Immature natural killer cell (primary cell): ENCODE data around the gene CKS2. TPM values are rescaled to one million over a fixed set of nuclear protein-coding genes. Genes with fewer than 3 reads are reported as not detected.
"Not testable (repeated sequence)": the region's sequence is repeated elsewhere in the genome, so short reads cannot be mapped to it uniquely, and the experiment has no call there.

Experiments
- DNase-seq, 3 donors: peaks; one replicate each; pipeline ENCODE4 v3.0.0; 2022; ENCODE audit warnings: mixed read lengths in 1 of 3
- H3K27ac Mint-ChIP-seq, 6 donors: one replicate each; pipeline ENCODE4 v1.8.0; 2020; ENCODE audit warnings: mixed read lengths in 6 of 6, mild to moderate bottlenecking in 5 of 6, inconsistent platforms in 4 of 6, moderate library complexity in 3 of 6
- H3K27me3 Mint-ChIP-seq, 3 donors: one replicate each; pipeline ENCODE4 v1.8.0; 2020 to 2021; ENCODE audit warnings: low read depth in 3 of 3, mild to moderate bottlenecking in 3 of 3, mixed read lengths in 3 of 3, moderate library complexity in 3 of 3, inconsistent platforms in 1 of 3
- H3K36me3 Mint-ChIP-seq, 3 donors: one replicate each; pipeline ENCODE4 v1.8.0; 2020; ENCODE audit warnings: mixed read lengths in 3 of 3, inconsistent platforms in 2 of 3, mild to moderate bottlenecking in 2 of 3
- H3K4me1 Mint-ChIP-seq, 2 donors: one replicate each; pipeline ENCODE4 v1.8.0; 2020; ENCODE audit warnings: inconsistent platforms in 2 of 2, mild to moderate bottlenecking in 2 of 2, mixed read lengths in 2 of 2, moderate library complexity in 1 of 2
- H3K4me3 Mint-ChIP-seq, 5 donors: one replicate each; pipeline ENCODE4 v1.8.0; 2020; ENCODE audit warnings: mild to moderate bottlenecking in 5 of 5, mixed read lengths in 5 of 5, inconsistent platforms in 3 of 5, moderate library complexity in 3 of 5
- H3K9me3 Mint-ChIP-seq, 6 donors: one replicate each; pipeline ENCODE4 v1.8.0; 2020; ENCODE audit warnings: mild to moderate bottlenecking in 6 of 6, mixed read lengths in 6 of 6, inconsistent platforms in 4 of 6, moderate library complexity in 3 of 6
- polyA plus RNA-seq, 3 donors: library from polyadenylated mRNA; unstranded; fragments of 300-500 nt; fragmentation: Illumina TruSeq; gene quantifications; one replicate each; pipeline ENCODE4 v1.2.3, GENCODE V29; 2021

Gene CKS2
- polyA plus RNA-seq, 3 donors from 2014 or later, result 34.4 to 48.9 (median 45.9) TPM

GRCh38 chr9:89293014-89293413 lies 18.0 kb upstream of the CKS2 start:
- DNase-seq, result no peak
- Mint-ChIP-seq H3K36me3 (peaks cover 0 to 11% (median 4%) of the 10 kb centered on the region in 3 donors), H3K27me3 (peaks cover 0 to 5% (median 4%) of the 10 kb centered on the region in 3 donors), H3K27ac (no peak overlapping the region), H3K4me3 (no peak overlapping the region), H3K9me3 (peaks cover 0 to 9% (median 0%) of the 10 kb centered on the region in 6 donors), H3K4me1 (no peaks in the 10 kb centered on the region)

GRCh38 chr9:89295400-89295799 lies 15.6 kb upstream of the CKS2 start:
- H3K36me3 Mint-ChIP-seq, result peaks cover 0 to 6% (median 4%) of the 10 kb centered on the region in 3 donors
- H3K4me3 Mint-ChIP-seq, result no peak overlapping the region
- no peaks in the 10 kb centered on the region for H3K4me1 Mint-ChIP-seq
- peaks cover 0 to 5% (median 4%) of the 10 kb centered on the region in 3 donors for H3K27me3 Mint-ChIP-seq
- peaks cover 0 to 9% (median 0%) of the 10 kb centered on the region in 6 donors for H3K9me3 Mint-ChIP-seq
- DNase-seq, result no peak
- no peak overlapping the region for H3K27ac Mint-ChIP-seq

- not testable (repeated sequence) for H3K27ac Mint-ChIP-seq, H3K4me3 Mint-ChIP-seq, DNase-seq, H3K4me1 Mint-ChIP-seq, H3K9me3 Mint-ChIP-seq, H3K36me3 Mint-ChIP-seq, H3K27me3 Mint-ChIP-seq
Observed at GRCh38 chr9:89301996-89302395, 9.0 kb upstream of the CKS2 start.

- no peak for DNase-seq
- peaks cover under 1 to 7% of the 10 kb centered on the region in 2 donors for H3K4me1 Mint-ChIP-seq
- H3K36me3 Mint-ChIP-seq, result peaks cover 0 to 9% (median 6%) of the 10 kb centered on the region in 3 donors
- peaks cover 0 to 2% (median 0%) of the 10 kb centered on the region in 3 donors for H3K27me3 Mint-ChIP-seq
- H3K27ac Mint-ChIP-seq, result no peak overlapping the region
- no peaks in the 10 kb centered on the region for H3K9me3 Mint-ChIP-seq
- no peak overlapping the region for H3K4me3 Mint-ChIP-seq
Observed at GRCh38 chr9:89304020-89304833, 6.8 kb upstream of the CKS2 start.

- no peak for DNase-seq
- Mint-ChIP-seq H3K4me1 (peaks cover 6 to 12% of the 10 kb centered on the region in 2 donors), H3K27me3 (peaks cover 0 to 2% (median 1%) of the 10 kb centered on the region in 3 donors), H3K36me3 (peaks cover 0 to 9% (median 6%) of the 10 kb centered on the region in 3 donors), H3K9me3 (no peaks in the 10 kb centered on the region), H3K27ac (no peak overlapping the region), H3K4me3 (no peak overlapping the region)
Observed at GRCh38 chr9:89304834-89305188, 6.2 kb upstream of the CKS2 start.

- Mint-ChIP-seq H3K27me3 (peaks cover 6 to 10% (median 8%) of the 10 kb centered on the region in 3 donors), H3K4me3 (no peak overlapping the region), H3K9me3 (no peaks in the 10 kb centered on the region), H3K36me3 (peaks cover 0 to 9% (median 6%) of the 10 kb centered on the region in 3 donors), H3K4me1 (peaks cover 17 to 20% of the 10 kb centered on the region in 2 donors), H3K27ac (no peak overlapping the region)
- DNase-seq, result no peak
Observed at GRCh38 chr9:89305868-89306267, 5.1 kb upstream of the CKS2 start.

- H3K9me3 Mint-ChIP-seq, result no peaks in the 10 kb centered on the region
- H3K4me1 Mint-ChIP-seq, result peaks cover 34 to 44% of the 10 kb centered on the region in 2 donors
- no peak for DNase-seq
- peaks cover 10 to 15% (median 13%) of the 10 kb centered on the region in 3 donors for H3K27me3 Mint-ChIP-seq
- peaks cover 0 to 9% (median 6%) of the 10 kb centered on the region in 3 donors for H3K36me3 Mint-ChIP-seq
- peak overlapping the region; percentile 98 to 100 (median 99) for H3K27ac Mint-ChIP-seq
- peak overlapping the region; percentile 83 to 98 (median 94) for H3K4me3 Mint-ChIP-seq
Observed at GRCh38 chr9:89309166-89309565, 1.8 kb upstream of the CKS2 start.

GRCh38 chr9:89309608-89310474 lies 1.2 kb upstream of the CKS2 start:
- H3K4me3 Mint-ChIP-seq, result peak overlapping the region; percentile 83 to 98 (median 94)
- peak overlapping the region; percentile 98 to 100 (median 99) for H3K27ac Mint-ChIP-seq
- H3K4me1 Mint-ChIP-seq, result peaks cover 34 to 50% of the 10 kb centered on the region in 2 donors
- no peaks in the 10 kb centered on the region for H3K9me3 Mint-ChIP-seq
- no peak for DNase-seq
- H3K36me3 Mint-ChIP-seq, result peaks cover 0 to 9% (median 6%) of the 10 kb centered on the region in 3 donors
- H3K27me3 Mint-ChIP-seq, result peaks cover 10 to 15% (median 13%) of the 10 kb centered on the region in 3 donors

GRCh38 chr9:89311346-89312221 lies 589 bp downstream of the CKS2 start:
- no peak for DNase-seq

GRCh38 chr9:89312222-89312571 lies 1.2 kb downstream of the CKS2 start:
- peak overlapping the region; percentile 57 to 98 (median 69) for H3K27ac Mint-ChIP-seq
- H3K4me3 Mint-ChIP-seq, result peak overlapping the region; percentile 70 to 94 (median 80)
- H3K9me3 Mint-ChIP-seq, result no peaks in the 10 kb centered on the region
- peaks cover 10 to 16% (median 15%) of the 10 kb centered on the region in 3 donors for H3K27me3 Mint-ChIP-seq
- H3K36me3 Mint-ChIP-seq, result no peaks in the 10 kb centered on the region
- DNase-seq, result no peak
- peaks cover 35 to 59% of the 10 kb centered on the region in 2 donors for H3K4me1 Mint-ChIP-seq

More at GRCh38 chr9:89311346-89312221, 589 bp downstream of the CKS2 start:
- peak overlapping the region; percentile 83 to 98 (median 94) for H3K4me3 Mint-ChIP-seq
- H3K27me3 Mint-ChIP-seq, result peaks cover 10 to 15% (median 13%) of the 10 kb centered on the region in 3 donors
- peaks cover 34 to 53% of the 10 kb centered on the region in 2 donors for H3K4me1 Mint-ChIP-seq
- no peaks in the 10 kb centered on the region for H3K9me3 Mint-ChIP-seq
- peaks cover 0 to 4% (median 4%) of the 10 kb centered on the region in 3 donors for H3K36me3 Mint-ChIP-seq
- peak overlapping the region; percentile 98 to 100 (median 99) for H3K27ac Mint-ChIP-seq

- no peaks in the 10 kb centered on the region for H3K36me3 Mint-ChIP-seq
- no peaks in the 10 kb centered on the region for H3K9me3 Mint-ChIP-seq
- H3K4me3 Mint-ChIP-seq, result no peak overlapping the region
- DNase-seq, result no peak
- no peak overlapping the region for H3K27ac Mint-ChIP-seq
- peaks cover 42 to 73% of the 10 kb centered on the region in 2 donors for H3K4me1 Mint-ChIP-seq
- H3K27me3 Mint-ChIP-seq, result peaks cover 11 to 23% (median 22%) of the 10 kb centered on the region in 3 donors
Observed at GRCh38 chr9:89313842-89314241, 2.8 kb downstream of the CKS2 start.

GRCh38 chr9:89314955-89315354 lies 4.0 kb downstream of the CKS2 start:
- peak overlapping the region in 1 of 6 donors; percentile 32 for H3K27ac Mint-ChIP-seq
- no peaks in the 10 kb centered on the region for H3K9me3 Mint-ChIP-seq
- peaks cover 45 to 77% of the 10 kb centered on the region in 2 donors for H3K4me1 Mint-ChIP-seq
- H3K4me3 Mint-ChIP-seq, result no peak overlapping the region
- H3K27me3 Mint-ChIP-seq, result peaks cover 14 to 25% (median 19%) of the 10 kb centered on the region in 3 donors
- no peaks in the 10 kb centered on the region for H3K36me3 Mint-ChIP-seq
- no peak for DNase-seq

GRCh38 chr9:89315482-89315881 lies 4.5 kb downstream of the CKS2 start:
- H3K27ac Mint-ChIP-seq, result peak overlapping the region in 1 of 6 donors; percentile 49
- peaks cover 42 to 77% of the 10 kb centered on the region in 2 donors for H3K4me1 Mint-ChIP-seq
- H3K36me3 Mint-ChIP-seq, result no peaks in the 10 kb centered on the region
- peaks cover 13 to 21% (median 16%) of the 10 kb centered on the region in 3 donors for H3K27me3 Mint-ChIP-seq
- no peaks in the 10 kb centered on the region for H3K9me3 Mint-ChIP-seq
- no peak overlapping the region for H3K4me3 Mint-ChIP-seq
- no peak for DNase-seq
